NCI-H345 (cell line): ENCODE data around the gene KCNH6.

Experiments used
- DNase-seq: peaks from one replicate; lab custom pipeline; 2025; lab: John Stamatoyannopoulos, UW

KCNH6 gene

DNA sequence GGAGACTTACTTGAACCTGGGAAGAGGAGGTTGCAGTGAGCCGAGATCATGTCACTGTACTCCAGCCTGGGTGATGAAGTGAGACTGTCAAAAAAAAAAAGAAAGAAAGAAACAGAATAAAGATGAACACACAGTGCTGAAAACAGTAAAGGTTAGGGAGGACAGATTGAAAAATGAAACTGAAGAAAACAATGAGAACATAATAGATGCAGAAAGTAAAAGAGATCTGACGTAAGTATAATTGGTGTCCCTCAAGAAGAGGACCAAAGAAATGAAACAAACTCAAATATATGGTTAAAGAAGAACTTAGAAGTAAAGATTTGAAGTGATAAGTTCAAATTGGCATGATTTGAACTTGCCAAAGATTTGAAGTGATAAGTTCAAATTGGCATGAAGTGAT, 34.3 kb downstream of the KCNH6 start:
- DNase-seq, result no peak

DNA sequence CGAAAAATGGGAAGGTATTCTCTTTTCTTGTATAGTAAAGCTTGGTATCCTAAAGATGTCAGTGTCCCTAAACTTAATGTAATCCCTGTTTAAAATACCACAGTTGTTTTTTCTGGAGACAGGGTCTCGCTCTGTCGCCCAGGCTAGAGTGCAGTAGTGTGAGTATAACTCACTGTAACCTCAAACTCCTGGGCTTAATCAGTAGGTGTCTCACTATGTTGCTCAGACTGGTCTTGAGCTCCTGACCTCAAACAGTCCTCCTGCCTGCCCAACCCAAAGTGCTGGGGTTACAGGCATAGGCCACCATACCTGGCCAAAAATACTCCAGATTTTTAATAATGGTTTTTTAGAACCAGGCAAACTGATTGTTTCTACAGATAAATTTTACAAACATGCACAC, 35.3 kb downstream of the KCNH6 start:
- DNase-seq, result no peak

DNA sequence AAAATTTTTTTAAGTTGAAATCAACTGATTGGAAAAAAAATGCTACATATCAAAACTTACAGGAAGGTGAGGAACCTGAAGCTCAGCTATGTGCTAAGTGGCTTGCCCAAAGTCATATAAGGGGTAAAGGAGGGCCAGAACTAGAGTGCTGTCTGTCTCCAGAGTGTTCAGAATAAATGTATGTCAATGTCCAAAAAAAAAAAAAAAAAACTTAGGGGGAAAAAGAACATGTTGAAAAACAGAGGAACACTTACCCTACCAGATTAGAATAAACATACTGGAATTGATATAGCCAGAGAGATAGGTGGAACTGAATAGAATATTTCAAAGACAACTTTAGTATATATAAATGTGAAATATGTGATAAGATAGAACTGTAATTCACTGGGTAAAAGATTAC, 38.7 kb downstream of the KCNH6 start:
- no peak for DNase-seq

DNA sequence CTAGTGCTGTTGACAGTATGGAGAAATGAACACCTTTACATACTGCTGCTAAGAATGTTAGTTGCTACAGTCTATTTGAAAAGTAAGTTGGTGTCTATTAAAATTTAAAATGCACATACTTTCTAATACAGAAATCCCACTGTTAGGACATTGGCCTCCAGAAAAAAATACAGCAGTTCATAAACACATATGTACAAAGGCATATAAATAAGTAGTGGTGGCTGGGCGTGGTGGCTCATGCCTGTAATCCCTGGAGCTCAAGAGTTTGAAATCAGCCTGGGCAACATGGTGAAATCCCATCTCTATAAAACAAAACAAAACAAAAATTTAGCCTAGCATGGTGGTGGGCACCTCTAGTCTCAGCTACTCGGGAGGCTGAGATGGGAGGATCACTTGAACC, 40.2 kb downstream of the KCNH6 start:
- DNase-seq, result no peak

DNA sequence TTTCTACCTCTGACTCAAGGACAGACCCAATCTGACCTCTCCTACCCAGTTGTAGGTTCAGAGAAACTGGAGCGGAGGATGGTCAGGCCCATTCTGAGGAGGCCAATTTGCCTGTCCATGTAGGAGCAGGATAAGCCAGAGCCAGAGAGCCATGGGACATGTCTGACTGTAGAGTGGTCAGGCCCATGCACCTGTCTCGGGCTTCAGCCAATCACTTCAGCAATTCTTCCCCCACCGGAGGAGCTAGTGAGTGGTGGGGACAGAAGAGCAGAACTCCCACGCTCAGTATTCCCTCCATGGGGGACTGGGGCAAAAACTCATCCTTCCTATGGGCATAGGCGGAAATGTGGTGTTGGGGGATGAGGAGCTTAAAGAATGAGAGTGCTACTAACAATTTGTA, 41.4 kb downstream of the KCNH6 start:
- DNase-seq, result no peak

DNA sequence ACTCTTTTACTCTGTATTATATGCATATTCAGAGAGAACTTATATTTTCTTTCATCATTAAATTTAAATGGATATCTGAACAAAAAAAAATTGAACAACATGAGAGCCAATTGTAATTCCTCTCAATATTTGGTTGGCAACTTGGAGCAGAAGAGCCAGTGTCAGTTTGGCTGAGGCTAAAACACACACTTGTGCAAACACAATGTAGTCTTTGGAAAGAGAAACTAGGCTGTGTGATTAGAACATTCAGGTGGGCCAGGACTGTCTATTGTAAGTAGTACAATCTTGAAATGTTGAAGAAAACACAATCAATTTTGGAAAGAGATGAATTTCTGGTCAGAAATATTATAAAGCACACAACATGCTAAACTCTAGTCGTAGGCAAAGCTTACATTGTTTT, 44.1 kb downstream of the KCNH6 start:
- DNase-seq, result no peak

DNA sequence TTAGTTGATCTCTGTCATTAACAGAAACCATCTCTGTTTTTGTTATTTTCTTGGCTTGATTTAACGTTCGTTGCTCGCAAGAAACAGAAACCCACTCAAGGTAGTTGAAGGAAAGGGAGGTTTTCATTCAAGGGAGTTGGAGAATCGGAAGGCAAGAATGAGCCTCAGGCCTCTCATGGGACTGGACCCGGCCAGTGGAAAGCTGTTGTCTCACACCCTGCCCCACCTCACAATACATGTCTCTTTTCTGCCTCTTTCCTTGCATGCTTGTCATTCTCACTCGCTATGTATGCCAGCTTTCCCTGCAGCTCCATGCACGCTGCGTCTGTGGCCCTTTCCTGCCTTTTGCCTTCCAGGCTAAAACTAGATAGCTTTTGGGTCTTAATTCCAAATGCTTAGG, 45.4 kb downstream of the KCNH6 start:
- no peak for DNase-seq

DNA sequence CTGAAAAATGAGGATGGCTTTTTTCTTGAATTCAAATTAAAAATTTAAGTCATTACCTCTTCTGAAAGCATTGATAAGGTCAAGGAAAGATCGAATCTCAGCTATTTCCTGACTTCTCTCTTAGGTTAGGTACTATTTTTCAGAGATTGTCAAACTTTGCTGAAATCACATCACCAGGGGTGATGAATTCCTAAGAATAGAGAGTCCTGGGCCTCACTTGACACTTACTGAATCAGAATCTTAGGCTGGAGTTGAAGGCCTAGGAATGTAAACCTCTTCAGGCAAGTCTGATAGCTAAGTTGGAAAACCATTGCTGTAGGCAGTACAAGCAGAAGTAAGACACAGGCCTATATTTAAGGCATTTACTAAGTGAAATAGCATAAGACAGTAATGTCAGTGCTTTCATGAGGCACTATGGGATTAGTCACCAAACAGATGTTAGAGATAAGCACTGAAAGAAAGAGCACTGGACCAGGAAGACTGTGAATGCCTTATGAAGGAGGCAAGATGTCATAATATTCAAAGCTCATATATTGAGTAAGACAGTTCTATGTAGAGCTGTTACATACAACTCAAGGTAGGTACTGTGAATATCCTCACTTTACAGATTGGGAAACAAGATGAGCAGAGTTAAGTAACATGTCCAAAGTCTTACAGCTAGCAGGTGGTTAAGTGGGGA, 48.6 kb downstream of the KCNH6 start:
- DNase-seq, result no peak

DNA sequence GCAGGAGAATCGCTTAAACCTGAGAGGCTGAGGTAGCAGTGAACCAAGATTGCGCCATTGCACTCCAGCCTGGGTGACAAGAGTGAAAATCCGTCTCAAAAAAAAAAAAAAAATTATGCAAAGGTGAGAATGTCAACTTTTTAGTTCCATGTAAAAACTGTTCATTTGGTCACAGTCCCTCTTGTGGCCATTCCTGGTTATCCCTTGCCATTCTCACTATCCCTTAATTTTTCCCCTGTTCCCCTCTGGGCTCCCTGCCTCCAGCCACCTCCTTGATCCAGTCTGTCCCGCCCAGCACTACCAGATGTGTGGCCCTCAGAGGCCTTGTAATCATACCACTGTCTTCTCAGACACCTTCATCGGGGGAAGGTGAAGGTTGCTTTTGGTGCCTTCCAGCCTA, 50.5 kb downstream of the KCNH6 start:
- DNase-seq, result no peak

DNA sequence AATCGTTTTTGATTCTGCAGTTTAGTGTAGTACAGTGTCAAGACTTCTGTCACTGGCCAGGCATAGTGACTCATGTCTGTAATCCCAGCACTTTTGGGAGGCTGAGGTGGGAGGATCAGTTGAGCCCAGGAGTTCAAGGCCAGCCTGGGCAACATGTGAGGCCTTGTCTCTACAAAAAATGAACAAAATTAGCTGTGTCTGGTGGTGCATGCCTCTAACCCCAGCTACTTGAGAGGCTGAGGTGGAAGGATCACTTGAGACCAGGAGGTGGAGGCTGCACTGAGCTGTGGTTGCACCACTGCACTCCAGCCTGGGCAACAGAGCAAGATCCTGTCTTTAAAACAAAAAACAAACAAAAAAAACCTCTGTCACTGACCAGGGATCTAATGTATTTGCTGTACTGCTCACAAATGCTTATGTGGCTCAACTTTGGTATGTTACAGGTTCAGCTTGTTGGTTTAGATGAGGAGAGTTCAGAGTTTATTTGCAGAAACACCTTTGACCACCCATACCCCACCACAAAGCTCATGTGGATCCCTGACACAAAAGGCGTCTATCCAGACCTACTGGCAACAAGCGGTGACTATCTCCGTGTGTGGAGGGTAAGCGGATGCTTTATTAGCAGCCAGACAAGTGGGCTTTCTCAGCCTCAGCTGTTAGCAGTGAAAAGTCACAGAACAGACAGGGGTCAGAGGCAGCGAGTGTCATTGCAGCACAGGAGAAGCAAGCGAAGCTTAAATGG, 55.0 kb downstream of the KCNH6 start:
- no peak for DNase-seq

DNA sequence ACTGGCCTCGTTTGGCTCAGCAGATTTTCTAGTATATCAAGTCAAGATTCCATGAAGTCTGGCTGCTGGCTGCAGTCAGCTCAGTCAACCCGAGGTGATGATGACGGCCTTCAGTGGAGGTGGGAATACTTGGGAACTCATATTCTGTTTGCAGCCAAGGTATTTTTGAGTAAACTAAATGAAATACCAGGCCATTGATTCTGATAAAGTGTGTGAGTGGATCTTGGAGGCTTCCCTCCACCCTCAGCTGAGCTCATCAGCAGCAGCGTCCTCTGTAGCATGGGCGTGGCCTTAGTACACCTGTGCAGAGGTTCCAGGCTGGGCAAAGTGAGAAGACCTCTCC, 55.6 kb downstream of the KCNH6 start:
- no peak for DNase-seq

DNA sequence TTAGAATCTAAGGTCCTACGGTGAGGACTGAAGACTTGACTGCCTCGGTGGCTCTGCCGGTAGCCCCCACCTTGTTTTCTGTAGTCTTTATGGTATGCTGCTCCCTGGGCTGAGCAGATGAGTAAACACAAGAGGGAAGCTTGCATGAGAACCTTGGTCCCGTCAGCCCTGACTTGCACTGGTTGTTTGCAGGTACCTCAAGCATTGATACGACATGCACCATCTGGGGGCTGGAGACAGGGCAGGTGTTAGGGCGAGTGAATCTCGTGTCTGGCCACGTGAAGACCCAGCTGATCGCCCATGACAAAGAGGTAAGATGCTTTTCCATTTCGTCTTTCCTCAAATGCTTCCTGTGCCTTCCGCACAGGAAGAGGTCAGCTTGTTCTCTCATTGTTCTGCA, 56.5 kb downstream of the KCNH6 start:
- DNase-seq, result no peak

DNA sequence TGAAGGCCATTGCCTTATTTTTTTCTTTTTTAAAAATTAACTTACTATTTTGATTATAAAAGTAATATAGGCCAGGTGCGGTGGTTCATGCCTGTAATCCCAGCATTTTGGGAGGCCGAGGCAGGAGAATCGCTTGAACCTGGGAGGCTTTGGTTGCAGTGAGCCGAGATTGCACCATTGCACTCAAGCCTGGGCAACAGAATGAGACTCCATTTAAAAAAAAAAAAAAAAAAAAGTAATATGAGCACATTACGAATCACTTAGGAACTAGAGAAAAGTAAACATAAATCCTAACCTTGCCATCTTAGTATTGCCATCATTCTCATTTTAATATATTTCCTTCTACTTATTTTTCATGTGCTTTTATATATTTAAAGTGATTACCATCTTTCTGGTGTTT, 64.6 kb downstream of the KCNH6 start:
- DNase-seq, result no peak

DNA sequence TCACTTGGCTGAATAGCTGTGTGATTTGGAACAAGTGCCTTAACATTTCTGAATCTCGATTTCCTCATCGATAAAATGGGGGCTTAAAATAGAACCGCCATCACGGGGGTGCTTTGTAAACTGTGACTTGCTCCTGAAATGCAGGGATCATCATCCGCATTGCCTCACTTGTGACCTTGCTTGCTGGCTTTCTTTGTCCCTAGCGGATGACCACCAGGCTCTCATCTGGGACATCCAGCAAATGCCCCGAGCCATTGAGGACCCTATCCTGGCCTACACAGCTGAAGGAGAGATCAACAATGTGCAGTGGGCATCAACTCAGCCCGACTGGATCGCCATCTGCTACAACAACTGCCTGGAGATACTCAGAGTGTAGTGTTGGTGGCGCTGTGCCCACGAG, 65.6 kb downstream of the KCNH6 start:
- DNase-seq, result no peak

DNA sequence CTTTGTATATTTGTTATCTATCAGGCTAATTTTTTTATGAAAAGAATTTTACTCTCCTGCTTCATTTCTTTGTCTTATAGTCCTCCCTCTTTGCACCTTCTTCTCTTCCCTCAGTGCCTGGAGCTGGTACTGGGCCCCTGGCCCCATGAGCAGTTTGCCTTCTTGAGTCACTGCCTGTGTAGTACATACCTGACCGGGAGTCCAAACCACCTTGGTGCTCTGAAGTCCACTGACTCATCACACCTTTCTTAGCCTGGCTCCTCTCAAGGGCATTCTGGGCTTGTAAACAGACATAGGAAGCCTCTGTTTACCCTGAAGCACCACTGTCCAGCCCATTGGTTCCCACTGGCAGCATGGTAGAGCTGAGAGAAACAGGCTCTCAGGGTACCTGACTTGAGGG, 66.5 kb downstream of the KCNH6 start:
- no peak for DNase-seq

DNA sequence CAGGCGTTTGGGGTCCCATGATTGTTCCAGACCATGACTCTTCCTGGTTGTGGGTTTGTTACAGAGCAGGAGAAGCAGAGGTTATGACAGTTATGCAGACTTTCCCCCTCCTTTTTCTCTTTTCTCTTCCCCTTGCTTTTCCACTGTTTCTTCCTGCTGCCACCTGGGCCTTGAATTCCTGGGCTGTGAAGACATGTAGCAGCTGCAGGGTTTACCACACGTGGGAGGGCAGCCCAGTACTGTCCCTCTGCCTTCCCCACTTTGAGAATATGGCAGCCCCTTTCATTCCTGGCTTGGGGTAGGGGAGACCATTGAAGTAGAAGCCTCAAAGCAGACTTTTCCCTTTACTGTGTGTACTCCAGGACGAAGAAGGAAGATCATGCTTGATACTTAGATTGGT, 69.6 kb downstream of the KCNH6 start:
- DNase-seq, result no peak

DNA sequence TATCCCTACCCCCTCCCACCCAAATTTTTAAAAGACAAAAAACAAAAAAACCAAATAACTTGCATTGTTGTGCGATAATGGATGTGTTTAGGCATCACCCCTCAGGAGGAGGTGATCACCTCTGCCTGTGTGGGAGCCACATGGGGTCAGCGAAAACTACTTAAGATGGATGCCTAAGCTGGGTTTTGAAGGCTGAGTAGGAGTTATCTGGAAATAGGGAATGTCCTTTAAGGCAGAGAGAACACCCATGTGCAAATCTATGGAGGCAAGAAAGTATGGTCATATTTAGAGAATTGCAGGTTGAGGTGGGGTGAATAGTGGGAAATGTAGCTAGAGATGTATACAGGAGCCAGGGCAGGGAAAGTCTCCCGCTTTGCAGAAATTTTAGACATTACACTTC, 72.0 kb downstream of the KCNH6 start:
- DNase-seq, result no peak
